Upper lobe of left lung (tissue), 6 donors: ENCODE measurements around the gene TACC2. TPM values are rescaled to one million over a fixed set of nuclear protein-coding genes. Genes with fewer than 3 reads are reported as not detected.

Experiments
- ATAC-seq, 2 donors: fragments of 200-7000 bp; cut with Tn5 transposase; one replicate each; pipeline ENCODE4 v1.9.1; 2022; ENCODE audit warnings: mild to moderate bottlenecking in 2 of 2, moderate library complexity in 2 of 2; ENCODE audit not compliant: low FRiP score in 2 of 2
- DNase-seq, 2 donors: peaks; one replicate each; pipeline ENCODE4 v3.0.0-alpha.2; 2019 to 2020
- H3K27ac ChIP-seq, 4 donors: fragments of 200-600 bp; sonication (generic); one replicate each; pipeline ENCODE4 v1.5.1; 2016 to 2019
- H3K27me3 ChIP-seq, 4 donors: fragments of 200-600 bp; sonication (generic); one replicate each; pipeline ENCODE4 v1.5.1; 2017 to 2019
- H3K36me3 ChIP-seq, 4 donors: fragments of 200-600 bp; sonication (generic); one replicate each; pipeline ENCODE4 v1.5.1; 2016 to 2019
- H3K4me1 ChIP-seq, 4 donors: fragments of 200-600 bp; sonication (generic); one replicate each; pipeline ENCODE4 v1.5.1; 2018 to 2019
- H3K4me3 ChIP-seq, 4 donors: fragments of 200-600 bp; sonication (generic); one replicate each; pipeline ENCODE4 v1.5.1; 2017 to 2019; ENCODE audit warnings: mild to moderate bottlenecking in 2 of 4, moderate library complexity in 1 of 4
- H3K9me3 ChIP-seq, 4 donors: fragments of 200-600 bp; sonication (generic); one replicate each; pipeline ENCODE4 v1.5.1; 2018 to 2019
- CTCF ChIP-seq, 6 experiments: fragments of 450-650 bp in 4 of 6; fragments of 200-600 bp in 2 of 6; sonication (generic) in 2 of 6; IDR thresholded peaks; one replicate each; pipeline ENCODE4 v1.5.1; 2016 to 2019; ENCODE audit warnings: antibody characterized with exemption in 6 of 6
- EP300 ChIP-seq, 4 donors: sonication (generic); formaldehyde crosslinking; IDR thresholded peaks; one replicate each; pipeline ENCODE4 v1.5.1; 2017; ENCODE audit warnings: antibody characterized with exemption in 4 of 4, control low read depth in 2 of 4
- POLR2A ChIP-seq, 4 donors: fragments of 450-650 bp; IDR thresholded peaks; one replicate each; pipeline ENCODE4 v1.5.1; 2016 to 2017; ENCODE audit warnings: antibody characterized with exemption in 4 of 4, mild to moderate bottlenecking in 2 of 4
- POLR2AphosphoS5 ChIP-seq, 2 donors: sonication (generic); formaldehyde crosslinking; IDR thresholded peaks; one replicate each; pipeline ENCODE4 v1.5.1; 2017; ENCODE audit warnings: antibody characterized with exemption in 2 of 2
- WGBS, 2 donors: methylation state at CpG; one replicate each; pipeline ENCODE4 v1.1.5; 2017 to 2018; 5-methylcytosine and 5-hydroxymethylcytosine counted together
- small RNA-seq, 4 donors: library from RNA; depleted of rRNA; stranded (forward); fragments of <200 nt; gene quantifications; one replicate each; pipeline ENCODE3, GENCODE V24; 2016
- total RNA-seq, 6 donors: library from RNA; depleted of rRNA in 4 of 6; stranded (reverse); fragments of >200 nt in 4 of 6; gene quantifications; one replicate each; pipeline versions ENCODE4 v1.1.0 to v1.2.1, GENCODE V29; 2016 to 2021
- donor health status: DM: no; HTN: no; CAD: no; lungs with moderate emphysema.
- donor health status: DM: no; HTN: yes; CAD: no; lungs with severe emphysema.

TACC2 gene
- total RNA-seq, 6 donors from 2014 or later, result 158 to 701 (median 386) TPM

- Histone ChIP-seq H3K4me3 (no peak overlapping the region), H3K27me3 (no peaks in the 10 kb centered on the region), H3K9me3 (no peaks in the 10 kb centered on the region), H3K27ac (no peak overlapping the region), H3K4me1 (peaks cover 0 to 5% (median under 1%) of the 10 kb centered on the region in 4 donors), H3K36me3 (no peaks in the 10 kb centered on the region)
- ATAC-seq, result no peak
- no peak for TF ChIP-seq POLR2AphosphoS5 (IDR thresholded peaks at IDR 0.05)
- no peak for TF ChIP-seq EP300 (IDR thresholded peaks at IDR 0.05)
- no peak for TF ChIP-seq POLR2A (IDR thresholded peaks at IDR 0.05)
- TF ChIP-seq CTCF (IDR thresholded peaks at IDR 0.05), result no peak
- DNase-seq, result no peak
- WGBS, 2 donors, result 82 to 83% methylated on average over 9 of the region's 9 CpGs
Observed at GRCh38 chr10:122303271-122304053, 314.5 kb downstream of the TACC2 start.

Small RNAs within 50 kb of the gene (small RNA-seq; reads per million reads assigned to genes)
- 0 reads per million in 4 donors for gene RF02219

Other genes with a start within 250 kb of the TACC2 start
- gene ATE1, start 61.1 kb upstream of the TACC2 start, total RNA-seq, result 10 to 100 TPM; 13.5 to 27.9 (median 21.8) TPM
- gene NSMCE4A, start 13.9 kb upstream of the TACC2 start, total RNA-seq, result 100 to 1,000 TPM in 2 of 6 donors, 10 to 100 TPM in 4; 34.8 to 131 (median 50.7) TPM